ENCODE data around the gene FAM118A.

- TF ChIP-seq EZH2 (IDR thresholded peaks at IDR 0.05; ENCODE audit: borderline replicate concordance, low read depth, low read length, severe bottlenecking) = no peak
- no peak for TF ChIP-seq CTCF (IDR thresholded peaks at IDR 0.05; ENCODE audit: borderline replicate concordance, extremely low read depth, low read length, poor library complexity, severe bottlenecking)
Measured at GRCh38 chr22:45316796-45317526, 7.2 kb downstream of the FAM118A start.

All from DND-41 (cell line).